Measurements from ENCODE around the gene SLC25A36. TPM values are rescaled to one million over a fixed set of nuclear protein-coding genes. Genes with fewer than 3 reads are reported as not detected.

Gene SLC25A36
- total and polyA plus RNA-seq, 12 donors = 21.3 to 124 (median 52.7) TPM

- Histone ChIP-seq H3K9me3 (replicated peaks in 1 of 3) (no peaks in the 10 kb centered on the region), H3K36me3 (replicated peaks in 1 of 2) (no peaks in the 10 kb centered on the region), H3K27me3 (no peaks in the 10 kb centered on the region), H3K4me1 (replicated peaks in 1 of 2) (no peaks in the 10 kb centered on the region), H3K4me3 (no peak overlapping the region), H3K27ac (no peak overlapping the region)
- TF ChIP-seq, protein P1, sequence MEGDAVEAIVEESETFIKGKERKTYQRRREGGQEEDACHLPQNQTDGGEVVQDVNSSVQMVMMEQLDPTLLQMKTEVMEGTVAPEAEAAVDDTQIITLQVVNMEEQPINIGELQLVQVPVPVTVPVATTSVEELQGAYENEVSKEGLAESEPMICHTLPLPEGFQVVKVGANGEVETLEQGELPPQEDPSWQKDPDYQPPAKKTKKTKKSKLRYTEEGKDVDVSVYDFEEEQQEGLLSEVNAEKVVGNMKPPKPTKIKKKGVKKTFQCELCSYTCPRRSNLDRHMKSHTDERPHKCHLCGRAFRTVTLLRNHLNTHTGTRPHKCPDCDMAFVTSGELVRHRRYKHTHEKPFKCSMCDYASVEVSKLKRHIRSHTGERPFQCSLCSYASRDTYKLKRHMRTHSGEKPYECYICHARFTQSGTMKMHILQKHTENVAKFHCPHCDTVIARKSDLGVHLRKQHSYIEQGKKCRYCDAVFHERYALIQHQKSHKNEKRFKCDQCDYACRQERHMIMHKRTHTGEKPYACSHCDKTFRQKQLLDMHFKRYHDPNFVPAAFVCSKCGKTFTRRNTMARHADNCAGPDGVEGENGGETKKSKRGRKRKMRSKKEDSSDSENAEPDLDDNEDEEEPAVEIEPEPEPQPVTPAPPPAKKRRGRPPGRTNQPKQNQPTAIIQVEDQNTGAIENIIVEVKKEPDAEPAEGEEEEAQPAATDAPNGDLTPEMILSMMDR (IDR thresholded peaks at IDR 0.05) = no peak
- no peak for TF ChIP-seq POLR2A (IDR thresholded peaks at IDR 0.05)
- intact Hi-C loops (cut with DNase I) = no loop called here
- WGBS, 4 donors = 86 to 100% (median 95%) methylated on average over 4 of the region's 4 CpGs
- no peak for DNase-seq
Measured at GRCh38 chr3:141021261-141021660, 79.6 kb downstream of the SLC25A36 start.

Other genes with a start within 250 kb of the SLC25A36 start
- gene SPSB4, start 109.5 kb downstream of the SLC25A36 start, total RNA-seq = 1 to 10 TPM in 4 of 9 donors, under 1 TPM in 4, not detected in 1; 0.18 to 2.3 (median 0.76) TPM
- gene SPSB4, start 109.5 kb downstream of the SLC25A36 start, polyA plus RNA-seq = 1 to 10 TPM in 2 of 3 donors, under 1 TPM in 1; 0.67 to 4.0 (median 1.1) TPM